HL-60 (cell line): ENCODE data around the gene DNAJB8.

Experiments
- CTCF ChIP-seq: IDR thresholded peaks from one replicate; pipeline ENCODE4 v1.5.1; 2011; ENCODE audit warnings: low read length, control low read depth, inconsistent platforms; ENCODE audit not compliant: insufficient read depth
- POLR2AphosphoS5 ChIP-seq: IDR thresholded peaks from 2 replicates; pipeline ENCODE4 v1.6.1; 2012; ENCODE audit warnings: low read depth

- TF ChIP-seq CTCF (no peak), POLR2AphosphoS5 (no peak)
These were observed 42.2 kb upstream of the DNAJB8 start for GRCh38 chr3:128508852-128509251.
